OCI-LY1 (cell line): ENCODE measurements around the gene CPVL.

Experiments used
- H2AFZ ChIP-seq: fragments of 200-600 bp; sonication (generic), shearing (Covaris generic); 2 replicates; pipeline ENCODE4 v1.6.0; 2014; ENCODE audit warnings: antibody characterized with exemption, mild to moderate bottlenecking, low read length
- H3F3A ChIP-seq: fragments of 200-600 bp; sonication (generic), shearing (Covaris generic); 2 replicates; pipeline ENCODE4 v1.6.0; 2014; ENCODE audit warnings: mild to moderate bottlenecking, antibody characterized with exemption, low read length, moderate library complexity; ENCODE audit not compliant: insufficient read depth
- H3K27ac ChIP-seq: fragments of 200-600 bp; sonication (generic); 2 replicates; pipeline ENCODE4 v1.5.1; 2014; ENCODE audit warnings: low read length, mixed run types, mild to moderate bottlenecking, low read depth; ENCODE audit not compliant: poor library complexity, severe bottlenecking
- H3K27me3 ChIP-seq: fragments of 200-600 bp; sonication (generic); 2 replicates; pipeline ENCODE4 v1.6.0; 2014; ENCODE audit warnings: antibody characterized with exemption, mild to moderate bottlenecking, low read length, moderate library complexity; ENCODE audit not compliant: insufficient read depth
- H3K36me3 ChIP-seq: fragments of 200-600 bp; sonication (generic); 2 replicates; pipeline ENCODE4 v1.6.1; 2014; ENCODE audit warnings: mild to moderate bottlenecking, antibody characterized with exemption, low read length, moderate library complexity, mixed read lengths; ENCODE audit not compliant: insufficient read depth
- H3K4me1 ChIP-seq: fragments of 200-600 bp; sonication (generic); 2 replicates; pipeline ENCODE4 v1.5.1; 2014; ENCODE audit warnings: mild to moderate bottlenecking, low read length, moderate library complexity; ENCODE audit not compliant: insufficient read depth, severe bottlenecking
- H3K4me2 ChIP-seq: fragments of 200-600 bp; sonication (generic), shearing (Covaris generic); 2 replicates; pipeline ENCODE4 v1.6.1; 2014; ENCODE audit warnings: low read length
- H3K4me3 ChIP-seq: fragments of 200-600 bp; sonication (generic); 2 replicates; pipeline ENCODE4 v1.5.1; 2014; ENCODE audit warnings: low read length, low read depth, mild to moderate bottlenecking, mixed read lengths; ENCODE audit not compliant: poor library complexity, severe bottlenecking
- H3K79me2 ChIP-seq: fragments of 200-600 bp; shearing (Covaris generic); 2 replicates; pipeline ENCODE4 v1.6.1; 2016; ENCODE audit warnings: mixed run types, low read length, mixed read lengths; ENCODE audit not compliant: insufficient read depth
- H3K9ac ChIP-seq: fragments of 200-600 bp; sonication (generic), shearing (Covaris generic); 2 replicates; pipeline ENCODE4 v1.6.1; 2014; ENCODE audit warnings: mild to moderate bottlenecking, low read length, mixed read lengths
- H3K9me2 ChIP-seq: fragments of 200-600 bp; sonication (generic), shearing (Covaris generic); 2 replicates; pipeline ENCODE4 v1.6.1; 2014; ENCODE audit warnings: low read depth, mild to moderate bottlenecking, low read length, mixed read lengths
- H3K9me3 ChIP-seq: fragments of 200-600 bp; shearing (Covaris generic); 2 replicates; pipeline ENCODE4 v1.6.1; 2014; ENCODE audit warnings: low read length, mixed read lengths
- H4K20me1 ChIP-seq: fragments of 200-600 bp; sonication (generic), shearing (Covaris generic); 2 replicates; pipeline ENCODE4 v1.6.0; 2016; ENCODE audit warnings: mild to moderate bottlenecking, low read length; ENCODE audit not compliant: insufficient read depth
- EZH2 ChIP-seq: fragments of 200-600 bp; sonication (generic), shearing (Covaris generic); IDR thresholded peaks from 2 replicates; pipeline ENCODE4 v1.8.0; 2017; ENCODE audit warnings: borderline replicate concordance, mixed run types, mild to moderate bottlenecking, antibody characterized with exemption, low read length, moderate library complexity, mixed read lengths
- TF ChIP-seq, protein P1 (sequence below): fragments of 200-600 bp; sonication (generic), shearing (Covaris generic); IDR thresholded peaks from 2 replicates; pipeline ENCODE4 v1.5.1; 2017; ENCODE audit warnings: mild to moderate bottlenecking, antibody characterized with exemption, low read length, moderate library complexity, mixed read lengths

The CPVL gene

DNA sequence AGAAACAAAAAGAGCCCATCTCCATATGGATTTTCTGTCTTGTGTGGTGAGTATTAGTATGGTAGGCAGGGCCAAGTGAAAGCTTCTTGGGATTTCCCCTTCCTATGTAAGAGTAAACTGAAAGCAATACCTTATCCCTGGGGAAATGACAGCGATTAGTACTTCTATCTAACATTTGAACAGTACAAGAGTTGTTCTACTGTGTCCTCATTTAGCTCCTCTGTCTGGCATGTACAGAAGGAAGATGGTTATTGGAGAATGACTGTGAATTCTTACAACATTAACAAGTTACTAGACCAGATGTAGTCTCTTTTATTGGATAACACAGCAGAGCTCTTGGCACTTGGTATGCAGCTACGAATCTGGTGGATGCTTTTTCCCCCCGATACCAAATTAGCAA, 170.3 kb downstream of the CPVL start:
- Histone ChIP-seq H3K9me2 (no peaks in the 10 kb centered on the region), H3K27me3 (no peaks in the 10 kb centered on the region), H4K20me1 (no peaks in the 10 kb centered on the region), H3K4me2 (no peak overlapping the region), H3F3A (no peaks in the 10 kb centered on the region), H2AFZ (no peak overlapping the region), H3K4me3 (no peak overlapping the region), H3K4me1 (no peaks in the 10 kb centered on the region), H3K9ac (no peak overlapping the region), H3K9me3 (peaks cover 14% of the 10 kb centered on the region), H3K27ac (no peak overlapping the region), H3K36me3 (no peaks in the 10 kb centered on the region), H3K79me2 (no peaks in the 10 kb centered on the region)
- TF ChIP-seq EZH2, result no peak

DNA sequence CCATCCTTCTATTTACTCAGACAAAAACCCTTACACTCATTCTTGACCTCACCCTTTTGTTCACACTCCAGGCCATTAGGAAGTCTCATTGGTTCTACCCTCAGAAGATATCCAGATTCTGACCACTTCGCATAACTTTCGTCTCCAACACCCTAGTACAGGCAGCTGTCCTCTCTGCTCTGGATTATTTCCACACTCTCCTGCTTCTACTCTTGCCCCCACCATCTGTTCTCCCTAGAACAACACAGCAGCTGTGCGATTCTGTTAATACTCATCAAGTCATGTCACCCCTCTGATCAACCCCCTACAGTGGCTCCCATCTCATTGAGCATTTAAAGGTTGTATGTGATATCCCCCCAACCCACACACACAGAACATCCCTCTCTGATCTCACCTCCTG, 172.7 kb downstream of the CPVL start:
- Histone ChIP-seq H3K9ac (no peak overlapping the region), H3K27ac (no peak overlapping the region), H4K20me1 (no peaks in the 10 kb centered on the region), H3K36me3 (no peaks in the 10 kb centered on the region), H3K79me2 (no peaks in the 10 kb centered on the region), H3K9me3 (peaks cover 14% of the 10 kb centered on the region), H2AFZ (no peak overlapping the region), H3F3A (no peaks in the 10 kb centered on the region), H3K4me2 (no peak overlapping the region), H3K4me3 (no peak overlapping the region), H3K27me3 (no peaks in the 10 kb centered on the region), H3K4me1 (no peaks in the 10 kb centered on the region), H3K9me2 (no peaks in the 10 kb centered on the region)
- TF ChIP-seq, protein P1, sequence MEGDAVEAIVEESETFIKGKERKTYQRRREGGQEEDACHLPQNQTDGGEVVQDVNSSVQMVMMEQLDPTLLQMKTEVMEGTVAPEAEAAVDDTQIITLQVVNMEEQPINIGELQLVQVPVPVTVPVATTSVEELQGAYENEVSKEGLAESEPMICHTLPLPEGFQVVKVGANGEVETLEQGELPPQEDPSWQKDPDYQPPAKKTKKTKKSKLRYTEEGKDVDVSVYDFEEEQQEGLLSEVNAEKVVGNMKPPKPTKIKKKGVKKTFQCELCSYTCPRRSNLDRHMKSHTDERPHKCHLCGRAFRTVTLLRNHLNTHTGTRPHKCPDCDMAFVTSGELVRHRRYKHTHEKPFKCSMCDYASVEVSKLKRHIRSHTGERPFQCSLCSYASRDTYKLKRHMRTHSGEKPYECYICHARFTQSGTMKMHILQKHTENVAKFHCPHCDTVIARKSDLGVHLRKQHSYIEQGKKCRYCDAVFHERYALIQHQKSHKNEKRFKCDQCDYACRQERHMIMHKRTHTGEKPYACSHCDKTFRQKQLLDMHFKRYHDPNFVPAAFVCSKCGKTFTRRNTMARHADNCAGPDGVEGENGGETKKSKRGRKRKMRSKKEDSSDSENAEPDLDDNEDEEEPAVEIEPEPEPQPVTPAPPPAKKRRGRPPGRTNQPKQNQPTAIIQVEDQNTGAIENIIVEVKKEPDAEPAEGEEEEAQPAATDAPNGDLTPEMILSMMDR, result no peak
- TF ChIP-seq EZH2, result no peak

DNA sequence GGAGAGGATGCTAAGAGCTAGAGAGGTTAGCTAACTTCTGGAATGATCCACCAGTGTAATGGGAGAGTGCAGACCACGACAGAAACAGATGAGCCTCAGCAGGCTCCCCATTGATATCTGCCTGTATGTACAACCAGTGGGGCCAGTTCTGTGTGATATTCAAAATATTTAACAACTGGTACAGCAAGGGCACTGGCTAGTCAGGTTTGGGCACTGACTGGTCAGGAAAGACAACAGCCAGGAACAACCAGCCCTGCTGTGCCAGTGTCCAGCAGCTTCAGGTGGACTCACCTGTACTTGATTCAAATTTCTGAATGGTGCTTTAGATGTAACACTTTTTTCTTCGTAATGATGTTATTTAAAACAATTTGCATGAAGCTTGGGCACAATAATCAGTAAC, 182.3 kb downstream of the CPVL start:
- Histone ChIP-seq H3K27me3 (no peaks in the 10 kb centered on the region), H3K4me1 (no peaks in the 10 kb centered on the region), H3K27ac (no peak overlapping the region), H3K9ac (no peak overlapping the region), H3K79me2 (no peaks in the 10 kb centered on the region), H3K9me3 (no peaks in the 10 kb centered on the region), H3K4me3 (no peak overlapping the region), H2AFZ (no peak overlapping the region), H3K9me2 (no peaks in the 10 kb centered on the region), H4K20me1 (no peaks in the 10 kb centered on the region), H3K4me2 (no peak overlapping the region), H3F3A (no peaks in the 10 kb centered on the region), H3K36me3 (no peaks in the 10 kb centered on the region)
- no peak for TF ChIP-seq EZH2

DNA sequence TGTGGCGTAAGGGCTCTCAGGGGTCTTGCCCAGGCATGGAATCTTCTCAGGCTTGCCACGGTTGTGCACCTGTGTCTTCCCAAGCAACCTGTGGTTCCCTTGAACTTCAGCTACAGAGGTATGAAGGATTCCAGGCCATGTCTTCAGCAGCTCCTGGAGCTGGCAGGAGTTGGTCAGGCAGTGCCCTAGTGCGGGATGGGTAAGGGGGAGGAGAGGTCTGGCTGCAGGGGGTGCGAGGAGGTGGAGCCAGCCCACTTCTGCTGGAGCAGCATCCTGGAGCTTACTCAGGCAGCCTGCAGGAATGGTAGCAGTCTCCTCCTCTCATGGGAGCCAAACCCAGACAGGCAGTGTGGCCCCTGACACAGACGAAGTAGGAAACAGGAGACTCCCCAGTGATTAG, 184.4 kb downstream of the CPVL start:
- TF ChIP-seq, protein P1, result no peak
- TF ChIP-seq EZH2, result no peak
- H2AFZ ChIP-seq, result no peak overlapping the region
- no peaks in the 10 kb centered on the region for H3K9me2 ChIP-seq
- H3K36me3 ChIP-seq, result no peaks in the 10 kb centered on the region
- H3K4me1 ChIP-seq, result no peaks in the 10 kb centered on the region
- no peaks in the 10 kb centered on the region for H3K9me3 ChIP-seq
- no peak overlapping the region for H3K9ac ChIP-seq
- no peak overlapping the region for H3K4me2 ChIP-seq
- H3F3A ChIP-seq, result no peaks in the 10 kb centered on the region
- H3K27me3 ChIP-seq, result no peaks in the 10 kb centered on the region
- H4K20me1 ChIP-seq, result no peaks in the 10 kb centered on the region
- H3K4me3 ChIP-seq, result no peak overlapping the region
- H3K27ac ChIP-seq, result no peak overlapping the region
- no peaks in the 10 kb centered on the region for H3K79me2 ChIP-seq
